SK-N-SH (cell line): ENCODE results near the gene SMU1. TPM values are rescaled to one million over a fixed set of nuclear protein-coding genes. Genes with fewer than 3 reads are reported as not detected.

Source experiments
- CTCF ChIA-PET: fragments of 300-600, 350-600 bp; formaldehyde crosslinking; extraction: SDS; loops from one replicate; lab custom pipeline; 2021; lab: Yijun Ruan, JAX
- POLR2A ChIA-PET: fragments of 350-600 bp; sonication (Branson Sonifier 250); formaldehyde crosslinking; extraction: SDS; loops from one replicate; lab custom pipeline; 2020; ENCODE audit warnings: antibody characterized with exemption, inconsistent platforms; lab: Yijun Ruan, JAX
- DNase-seq: peaks from one replicate; pipeline ENCODE4 v3.0.0; 2012
- H2AFZ ChIP-seq: fragments of 200-600 bp; sonication (generic); 2 replicates; pipeline ENCODE4 v1.8.1; 2016; ENCODE audit warnings: antibody characterized with exemption, mild to moderate bottlenecking, low read depth
- H3F3A ChIP-seq: fragments of 200-600 bp; sonication (generic); replicated peaks from 2 replicates; pipeline ENCODE3; 2016; ENCODE audit warnings: antibody characterized with exemption, mild to moderate bottlenecking; ENCODE audit not compliant: insufficient read depth
- H3K27ac ChIP-seq, 2 experiments: fragments of 200-500 bp in 1 of 2; fragments of 200-600 bp in 1 of 2; sonication (Bioruptor generic) in 1 of 2; sonication (generic), shearing (Covaris generic) in 1 of 2; 2 replicates each; pipeline versions ENCODE4 v1.5.1 to v1.6.1; 2014 to 2016; ENCODE audit warnings: low read depth in 2 of 2, inconsistent platforms in 1 of 2, low read length in 1 of 2, mild to moderate bottlenecking in 1 of 2, mixed read lengths in 1 of 2
- H3K27me3 ChIP-seq: fragments of 200-600 bp; sonication (generic), shearing (Covaris generic); 2 replicates; pipeline ENCODE4 v1.6.1; 2016; ENCODE audit warnings: mixed run types; ENCODE audit not compliant: insufficient read depth
- H3K36me3 ChIP-seq, 2 experiments: fragments of 200-500 bp in 1 of 2; fragments of 200-600 bp in 1 of 2; sonication (Bioruptor generic) in 1 of 2; sonication (generic) in 1 of 2; replicated peaks in 1 of 2; 2 replicates each; pipeline versions ENCODE3 to v1.5.1; 2014 to 2016; ENCODE audit warnings: low read length in 1 of 2, mild to moderate bottlenecking in 1 of 2; ENCODE audit not compliant: insufficient read depth in 2 of 2, control insufficient read depth in 1 of 2
- H3K4me1 ChIP-seq, 2 experiments: fragments of 200-500 bp in 1 of 2; fragments of 200-600 bp in 1 of 2; sonication (Bioruptor generic) in 1 of 2; sonication (generic), shearing (Covaris generic) in 1 of 2; 2 replicates each; pipeline versions ENCODE4 v1.5.1 to v1.6.1; 2014 to 2016; ENCODE audit warnings: low read depth in 1 of 2, low read length in 1 of 2, mixed run types in 1 of 2; ENCODE audit not compliant: insufficient read depth in 2 of 2, control insufficient read depth in 1 of 2
- H3K4me2 ChIP-seq: fragments of 200-600 bp; sonication (generic), shearing (Covaris generic); 2 replicates; pipeline ENCODE4 v1.6.1; 2017; ENCODE audit warnings: mixed run types
- H3K4me3 ChIP-seq, 2 experiments: fragments of 200-500 bp in 1 of 2; fragments of 200-600 bp in 1 of 2; sonication (Bioruptor generic) in 1 of 2; sonication (generic), shearing (Covaris generic) in 1 of 2; 2 replicates each; pipeline versions ENCODE4 v1.5.1 to v1.8.1; 2014 to 2016; ENCODE audit warnings: low read depth in 2 of 2, inconsistent platforms in 1 of 2, low read length in 1 of 2, mild to moderate bottlenecking in 1 of 2, mixed read lengths in 1 of 2, moderate library complexity in 1 of 2
- H3K79me2 ChIP-seq: fragments of 200-600 bp; sonication (generic); 2 replicates; pipeline ENCODE4 v1.8.1; 2017; ENCODE audit warnings: mild to moderate bottlenecking; ENCODE audit not compliant: insufficient read depth
- H3K9ac ChIP-seq: fragments of 200-600 bp; sonication (generic); 2 replicates; pipeline ENCODE4 v1.6.1; 2017; ENCODE audit warnings: mixed run types
- H3K9me2 ChIP-seq: fragments of 200-600 bp; sonication (generic); 2 replicates; pipeline ENCODE4 v1.6.1; 2017; ENCODE audit warnings: mixed run types
- H3K9me3 ChIP-seq: fragments of 200-600 bp; sonication (generic); 2 replicates; pipeline ENCODE4 v1.6.1; 2017; ENCODE audit warnings: mixed run types, mild to moderate bottlenecking, moderate library complexity
- H4K20me1 ChIP-seq: fragments of 200-600 bp; sonication (generic); 2 replicates; pipeline ENCODE4 v1.6.1; 2017; ENCODE audit warnings: mild to moderate bottlenecking, mixed run types; ENCODE audit not compliant: insufficient read depth
- ELF1 ChIP-seq: IDR thresholded peaks from 2 replicates; pipeline ENCODE4 v1.4.0; 2012
- FOSL2 ChIP-seq: IDR thresholded peaks from 2 replicates; pipeline ENCODE4 v1.4.0; 2012; ENCODE audit warnings: low read depth, mild to moderate bottlenecking, moderate library complexity, borderline replicate concordance
- FOXM1 ChIP-seq: IDR thresholded peaks from 2 replicates; pipeline ENCODE4 v1.4.0; 2012; ENCODE audit warnings: low read depth, mild to moderate bottlenecking
- GATA2 ChIP-seq: sonication (generic); formaldehyde crosslinking; IDR thresholded peaks from 2 replicates; pipeline ENCODE4 v1.5.0; 2020; ENCODE audit warnings: mild to moderate bottlenecking, missing genetic modification reagents
- JUND ChIP-seq: IDR thresholded peaks from 2 replicates; pipeline ENCODE4 v1.4.0; 2012
- MXI1 ChIP-seq: IDR thresholded peaks from 2 replicates; pipeline ENCODE4 v1.6.1; 2012; ENCODE audit warnings: mild to moderate bottlenecking, low read depth, low read length, improper control_type of control experiment
- NFIC ChIP-seq: IDR thresholded peaks from 2 replicates; pipeline ENCODE4 v1.4.0; 2012; ENCODE audit warnings: borderline replicate concordance
- NRF1 ChIP-seq: IDR thresholded peaks from 2 replicates; pipeline ENCODE4 v1.6.1; 2012; ENCODE audit warnings: low read depth, mild to moderate bottlenecking, low read length
- POLR2AphosphoS5 ChIP-seq: IDR thresholded peaks from 2 replicates; pipeline ENCODE4 v1.6.1; 2012; ENCODE audit warnings: low read depth, low read length
- RAD21 ChIP-seq: IDR thresholded peaks from 2 replicates; pipeline ENCODE4 v1.6.1; 2012; ENCODE audit warnings: mild to moderate bottlenecking, low read length
- RCOR1 ChIP-seq: fragments of 150-350 bp; IDR thresholded peaks from 2 replicates; pipeline ENCODE4 v1.6.1; 2017; ENCODE audit warnings: antibody characterized with exemption, low read length
- RFX5 ChIP-seq: IDR thresholded peaks from 2 replicates; pipeline ENCODE4 v1.6.1; 2012; ENCODE audit warnings: mild to moderate bottlenecking, improper control_type of control experiment, low read length
- SIN3A ChIP-seq: IDR thresholded peaks from 2 replicates; pipeline ENCODE4 v1.6.1; 2012; ENCODE audit warnings: low read depth, mild to moderate bottlenecking, low read length, moderate library complexity, borderline replicate concordance
- SMC3 ChIP-seq: IDR thresholded peaks from 2 replicates; pipeline ENCODE4 v1.6.1; 2012; ENCODE audit warnings: low read depth, low read length, improper control_type of control experiment
- TEAD4 ChIP-seq: IDR thresholded peaks from 2 replicates; pipeline ENCODE4 v1.4.0; 2012; ENCODE audit warnings: mild to moderate bottlenecking, borderline replicate concordance; ENCODE audit not compliant: insufficient read depth
- WGBS: methylation state at CpG from one replicate; pipeline ENCODE4 v1.1.6; 2017; ENCODE audit warnings: low lambda C conversion rate; 5-methylcytosine and 5-hydroxymethylcytosine counted together
- polyA plus RNA-seq, 3 experiments: library from polyadenylated mRNA; depleted of rRNA; stranded (reverse); fragments of >200 nt; gene quantifications; 2 replicates each; pipeline ENCODE4 v1.2.3, GENCODE V29; 2012
- TF ChIP-seq, protein P1 (sequence below): IDR thresholded peaks from 2 replicates; pipeline ENCODE4 v1.4.0; 2012; ENCODE audit warnings: low read depth, borderline replicate concordance
- TF ChIP-seq, protein P2 (sequence below): fragments of 200-600 bp; sonication (generic); IDR thresholded peaks from 2 replicates; pipeline ENCODE4 v1.6.1; 2017; ENCODE audit warnings: antibody characterized with exemption, mild to moderate bottlenecking, moderate library complexity
- TF ChIP-seq, protein P3 (sequence below): IDR thresholded peaks from 2 replicates; pipeline ENCODE4 v1.4.0; 2012; ENCODE audit warnings: low read depth, borderline replicate concordance
- TF ChIP-seq, protein P4 (sequence below): IDR thresholded peaks from 2 replicates; pipeline ENCODE4 v1.4.0; 2012; ENCODE audit warnings: low read depth
- TF ChIP-seq, protein P5 (sequence below): fragments of 150-350 bp; IDR thresholded peaks from 2 replicates; pipeline ENCODE4 v1.6.1; 2016; ENCODE audit warnings: mild to moderate bottlenecking, low read depth, low read length

Gene SMU1
- polyA plus RNA-seq, 1 of the 3 experiments (the other 2 are of a cell fraction): 9.8 TPM

DNA sequence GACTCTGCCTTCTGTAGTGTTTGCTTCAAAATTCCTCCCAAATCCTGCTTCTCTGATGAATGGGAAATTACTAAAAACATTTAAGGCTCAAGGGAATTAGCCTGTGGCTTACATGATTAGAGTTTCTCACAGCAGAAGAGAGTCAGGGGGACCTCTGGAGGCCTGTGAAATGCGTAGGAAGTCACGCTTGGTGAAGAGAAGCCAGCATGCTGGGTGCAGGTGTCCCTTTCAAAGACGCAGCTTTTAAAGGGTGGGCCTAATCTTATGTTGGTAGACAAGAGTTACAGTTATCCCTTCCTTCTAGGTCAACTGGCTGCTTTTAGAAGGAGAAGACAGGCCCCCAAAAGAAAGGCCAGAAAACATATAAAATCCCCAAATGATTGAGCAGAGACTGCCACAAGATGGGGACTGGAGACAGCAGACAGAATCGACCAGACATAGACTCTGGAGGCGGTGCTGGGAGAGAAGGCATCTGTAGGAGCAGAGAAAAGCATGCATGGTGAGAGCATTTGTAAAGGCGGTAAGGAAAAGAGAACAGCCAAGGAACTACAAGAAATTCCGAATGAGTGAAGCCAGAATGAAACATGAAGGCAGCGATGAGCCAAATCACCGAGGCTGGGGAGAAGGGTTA is 48.4 kb upstream of the SMU1 start:
- H3K27me3 ChIP-seq: no peaks in the 10 kb centered on the region
- TF ChIP-seq POLR2AphosphoS5 (no peak), NFIC (no peak), NRF1 (no peak), RAD21 (peak; percentile 38), JUND (no peak), GATA2 (CRISPR knock-in tag) (no peak)
- TF ChIP-seq, protein P1, sequence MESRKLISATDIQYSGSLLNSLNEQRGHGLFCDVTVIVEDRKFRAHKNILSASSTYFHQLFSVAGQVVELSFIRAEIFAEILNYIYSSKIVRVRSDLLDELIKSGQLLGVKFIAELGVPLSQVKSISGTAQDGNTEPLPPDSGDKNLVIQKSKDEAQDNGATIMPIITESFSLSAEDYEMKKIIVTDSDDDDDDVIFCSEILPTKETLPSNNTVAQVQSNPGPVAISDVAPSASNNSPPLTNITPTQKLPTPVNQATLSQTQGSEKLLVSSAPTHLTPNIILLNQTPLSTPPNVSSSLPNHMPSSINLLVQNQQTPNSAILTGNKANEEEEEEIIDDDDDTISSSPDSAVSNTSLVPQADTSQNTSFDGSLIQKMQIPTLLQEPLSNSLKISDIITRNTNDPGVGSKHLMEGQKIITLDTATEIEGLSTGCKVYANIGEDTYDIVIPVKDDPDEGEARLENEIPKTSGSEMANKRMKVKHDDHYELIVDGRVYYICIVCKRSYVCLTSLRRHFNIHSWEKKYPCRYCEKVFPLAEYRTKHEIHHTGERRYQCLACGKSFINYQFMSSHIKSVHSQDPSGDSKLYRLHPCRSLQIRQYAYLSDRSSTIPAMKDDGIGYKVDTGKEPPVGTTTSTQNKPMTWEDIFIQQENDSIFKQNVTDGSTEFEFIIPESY: no peak
- TF ChIP-seq, protein P2, sequence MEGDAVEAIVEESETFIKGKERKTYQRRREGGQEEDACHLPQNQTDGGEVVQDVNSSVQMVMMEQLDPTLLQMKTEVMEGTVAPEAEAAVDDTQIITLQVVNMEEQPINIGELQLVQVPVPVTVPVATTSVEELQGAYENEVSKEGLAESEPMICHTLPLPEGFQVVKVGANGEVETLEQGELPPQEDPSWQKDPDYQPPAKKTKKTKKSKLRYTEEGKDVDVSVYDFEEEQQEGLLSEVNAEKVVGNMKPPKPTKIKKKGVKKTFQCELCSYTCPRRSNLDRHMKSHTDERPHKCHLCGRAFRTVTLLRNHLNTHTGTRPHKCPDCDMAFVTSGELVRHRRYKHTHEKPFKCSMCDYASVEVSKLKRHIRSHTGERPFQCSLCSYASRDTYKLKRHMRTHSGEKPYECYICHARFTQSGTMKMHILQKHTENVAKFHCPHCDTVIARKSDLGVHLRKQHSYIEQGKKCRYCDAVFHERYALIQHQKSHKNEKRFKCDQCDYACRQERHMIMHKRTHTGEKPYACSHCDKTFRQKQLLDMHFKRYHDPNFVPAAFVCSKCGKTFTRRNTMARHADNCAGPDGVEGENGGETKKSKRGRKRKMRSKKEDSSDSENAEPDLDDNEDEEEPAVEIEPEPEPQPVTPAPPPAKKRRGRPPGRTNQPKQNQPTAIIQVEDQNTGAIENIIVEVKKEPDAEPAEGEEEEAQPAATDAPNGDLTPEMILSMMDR: no peak
- TF ChIP-seq, protein P3, sequence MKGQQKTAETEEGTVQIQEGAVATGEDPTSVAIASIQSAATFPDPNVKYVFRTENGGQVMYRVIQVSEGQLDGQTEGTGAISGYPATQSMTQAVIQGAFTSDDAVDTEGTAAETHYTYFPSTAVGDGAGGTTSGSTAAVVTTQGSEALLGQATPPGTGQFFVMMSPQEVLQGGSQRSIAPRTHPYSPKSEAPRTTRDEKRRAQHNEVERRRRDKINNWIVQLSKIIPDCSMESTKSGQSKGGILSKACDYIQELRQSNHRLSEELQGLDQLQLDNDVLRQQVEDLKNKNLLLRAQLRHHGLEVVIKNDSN: no peak
- TF ChIP-seq, all 33 proteins: peak for 1
- DNase-seq: no peak
- H3K4me3 ChIP-seq: no peak overlapping the region
- 89% methylated on average over 9 of the region's 9 CpGs for WGBS
- peaks cover 41% of the 10 kb centered on the region; the same call in 1 of the 2 replicates for H3K79me2 ChIP-seq
- H3K9me2 ChIP-seq: no peaks in the 10 kb centered on the region
- POLR2A ChIA-PET: no interaction called here
- H3K27ac ChIP-seq: no peak overlapping the region
- H2AFZ ChIP-seq: no peak overlapping the region
- no peak overlapping the region for H3K9ac ChIP-seq
- H4K20me1 ChIP-seq: no peaks in the 10 kb centered on the region; the same call in 1 of the 2 replicates
- H3K4me2 ChIP-seq: no peak overlapping the region
- peaks cover 9 to 23% of the 10 kb centered on the region in 2 experiments for H3K36me3 ChIP-seq
- H3K9me3 ChIP-seq: no peaks in the 10 kb centered on the region
- CTCF ChIA-PET: no interaction called here
- H3K4me1 ChIP-seq: no peaks in the 10 kb centered on the region; a peak in 1 of 4 replicates
- H3F3A ChIP-seq: no peaks in the 10 kb centered on the region

DNA sequence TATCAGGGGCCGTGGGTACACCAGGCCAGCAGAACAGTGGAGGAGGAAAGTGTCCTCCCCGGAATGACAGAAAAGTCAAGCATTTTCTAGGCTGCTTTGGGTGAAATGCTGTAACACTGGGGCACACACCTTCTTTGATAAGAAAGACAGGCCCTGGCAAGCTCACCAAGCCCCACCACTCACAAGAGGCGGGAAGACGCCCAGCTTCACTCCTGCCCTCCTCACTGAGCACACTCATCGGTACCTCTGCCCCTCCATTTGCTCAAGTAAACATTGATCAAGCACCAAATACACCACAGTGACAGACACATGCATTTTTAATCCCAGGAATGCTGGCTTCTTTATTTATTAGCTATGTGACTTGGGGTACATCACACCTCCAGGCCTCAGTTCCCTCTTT is 47.6 kb upstream of the SMU1 start:
- no peak overlapping the region for H3K4me3 ChIP-seq
- H3K9me3 ChIP-seq: no peaks in the 10 kb centered on the region
- no peaks in the 10 kb centered on the region; a peak in 1 of 4 replicates for H3K4me1 ChIP-seq
- H3K79me2 ChIP-seq: peaks cover 41% of the 10 kb centered on the region; the same call in 1 of the 2 replicates
- CTCF ChIA-PET: no interaction called here
- H3F3A ChIP-seq: no peaks in the 10 kb centered on the region
- H3K4me2 ChIP-seq: no peak overlapping the region
- no peak overlapping the region for H3K27ac ChIP-seq
- WGBS: 96% methylated on average over 5 of the region's 5 CpGs
- no peaks in the 10 kb centered on the region for H3K9me2 ChIP-seq
- no peaks in the 10 kb centered on the region; the same call in 1 of the 2 replicates for H4K20me1 ChIP-seq
- DNase-seq: no peak
- peaks cover 9 to 20% of the 10 kb centered on the region in 2 experiments for H3K36me3 ChIP-seq
- POLR2A ChIA-PET: no interaction called here
- H3K27me3 ChIP-seq: no peaks in the 10 kb centered on the region
- H2AFZ ChIP-seq: no peak overlapping the region
- no peak overlapping the region for H3K9ac ChIP-seq
- TF ChIP-seq, protein P4, sequence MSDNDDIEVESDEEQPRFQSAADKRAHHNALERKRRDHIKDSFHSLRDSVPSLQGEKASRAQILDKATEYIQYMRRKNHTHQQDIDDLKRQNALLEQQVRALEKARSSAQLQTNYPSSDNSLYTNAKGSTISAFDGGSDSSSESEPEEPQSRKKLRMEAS: no peak
- TF ChIP-seq MXI1: no peak
- TF ChIP-seq NRF1: no peak
- no peak for TF ChIP-seq SMC3
- TF ChIP-seq RFX5: no peak
- TF ChIP-seq, protein P1: no peak
- no peak for TF ChIP-seq FOXM1
- TF ChIP-seq TEAD4: no peak
- no peak for TF ChIP-seq SIN3A
- no peak for TF ChIP-seq FOSL2
- TF ChIP-seq, protein P5, sequence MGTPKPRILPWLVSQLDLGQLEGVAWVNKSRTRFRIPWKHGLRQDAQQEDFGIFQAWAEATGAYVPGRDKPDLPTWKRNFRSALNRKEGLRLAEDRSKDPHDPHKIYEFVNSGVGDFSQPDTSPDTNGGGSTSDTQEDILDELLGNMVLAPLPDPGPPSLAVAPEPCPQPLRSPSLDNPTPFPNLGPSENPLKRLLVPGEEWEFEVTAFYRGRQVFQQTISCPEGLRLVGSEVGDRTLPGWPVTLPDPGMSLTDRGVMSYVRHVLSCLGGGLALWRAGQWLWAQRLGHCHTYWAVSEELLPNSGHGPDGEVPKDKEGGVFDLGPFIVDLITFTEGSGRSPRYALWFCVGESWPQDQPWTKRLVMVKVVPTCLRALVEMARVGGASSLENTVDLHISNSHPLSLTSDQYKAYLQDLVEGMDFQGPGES: no peak
- TF ChIP-seq JUND: no peak
- no peak for TF ChIP-seq RCOR1
- TF ChIP-seq GATA2 (CRISPR knock-in tag): no peak
- TF ChIP-seq ELF1: no peak
